HEK293T (cell line): ENCODE results near the gene PSEN1.

Source experiments
- ARNT ChIP-seq: fragments of 450-650 bp; IDR thresholded peaks from 2 replicates; pipeline ENCODE4 v1.6.1; 2017; ENCODE audit warnings: mild to moderate bottlenecking
- BHLHE40 ChIP-seq: fragments of 450-650 bp; IDR thresholded peaks from 2 replicates; pipeline ENCODE4 v1.6.1; 2016; ENCODE audit warnings: mild to moderate bottlenecking, moderate library complexity, borderline replicate concordance
- FOXM1 ChIP-seq: fragments of 450-650 bp; IDR thresholded peaks from 2 replicates; pipeline ENCODE4 v1.6.1; 2017; ENCODE audit warnings: mild to moderate bottlenecking, borderline replicate concordance
- HDGF ChIP-seq: fragments of 450-650 bp; IDR thresholded peaks from 2 replicates; pipeline ENCODE4 v1.6.1; 2017; ENCODE audit warnings: antibody characterized with exemption, borderline replicate concordance
- L3MBTL2 ChIP-seq: fragments of 450-650 bp; conservative IDR thresholded peaks from 2 replicates; pipeline ENCODE4 v1.6.1; 2016; ENCODE audit warnings: mild to moderate bottlenecking
- LEF1 ChIP-seq: fragments of 450-650 bp; IDR thresholded peaks from 2 replicates; pipeline ENCODE4 v1.6.1; 2017; ENCODE audit warnings: mild to moderate bottlenecking, borderline replicate concordance
- NFRKB ChIP-seq: fragments of 450-650 bp; IDR thresholded peaks from 2 replicates; pipeline ENCODE4 v1.6.1; 2016; ENCODE audit warnings: mild to moderate bottlenecking, moderate library complexity
- PKNOX1 ChIP-seq: fragments of 450-650 bp; IDR thresholded peaks from 2 replicates; pipeline ENCODE4 v1.6.1; 2016
- SP1 ChIP-seq: fragments of 450-650 bp; IDR thresholded peaks from 2 replicates; pipeline ENCODE4 v1.6.1; 2017
- SUZ12 ChIP-seq: fragments of 450-650 bp; IDR thresholded peaks from 2 replicates; pipeline ENCODE4 v1.6.1; 2016; ENCODE audit warnings: mild to moderate bottlenecking
- TARDBP ChIP-seq: fragments of 450-650 bp; IDR thresholded peaks from 2 replicates; pipeline ENCODE4 v1.6.1; 2016

GRCh38 chr14:73249108-73249507 lies 112.8 kb downstream of the PSEN1 start:
- no peak for TF ChIP-seq SUZ12
- no peak for TF ChIP-seq HDGF
- TF ChIP-seq PKNOX1 = no peak
- TF ChIP-seq FOXM1 = no peak
- TF ChIP-seq SP1 = no peak
- no peak for TF ChIP-seq ARNT
- TF ChIP-seq NFRKB = no peak
- TF ChIP-seq BHLHE40 = no peak
- TF ChIP-seq TARDBP = no peak
- TF ChIP-seq LEF1 = no peak
- no peak for TF ChIP-seq L3MBTL2
